HL-60 (cell line): ENCODE measurements around the gene NME3.

Source experiments
- DNase-seq, 2 experiments: peaks; one replicate each; pipeline ENCODE4 v3.0.0-alpha.2; 2010 to 2020; ENCODE audit warnings: low read depth in 1 of 2, low spot score in 1 of 2
- H3K27ac ChIP-seq: fragments of 250-450 bp; sonication (Bioruptor Pico); replicated peaks from 2 replicates; pipeline ENCODE4 v1.5.1; 2020; ENCODE audit warnings: mild to moderate bottlenecking, moderate library complexity
- H3K27me3 ChIP-seq: fragments of 250-450 bp; sonication (Bioruptor Pico); 2 replicates; pipeline ENCODE4 v1.5.1; 2021; ENCODE audit warnings: mild to moderate bottlenecking, moderate library complexity; ENCODE audit not compliant: insufficient read depth, poor library complexity, severe bottlenecking
- H3K4me3 ChIP-seq: replicated peaks from 2 replicates; pipeline ENCODE4 v1.5.1; 2011; ENCODE audit warnings: mild to moderate bottlenecking, control low read depth, low read length; ENCODE audit not compliant: insufficient read depth
- CTCF ChIP-seq: IDR thresholded peaks from one replicate; pipeline ENCODE4 v1.5.1; 2011; ENCODE audit warnings: low read length, control low read depth, inconsistent platforms; ENCODE audit not compliant: insufficient read depth
- GABPA ChIP-seq: IDR thresholded peaks from 2 replicates; pipeline ENCODE4 v1.6.1; 2012; ENCODE audit warnings: low read depth
- POLR2AphosphoS5 ChIP-seq: IDR thresholded peaks from 2 replicates; pipeline ENCODE4 v1.6.1; 2012; ENCODE audit warnings: low read depth
- REST ChIP-seq: IDR thresholded peaks from 2 replicates; pipeline ENCODE4 v1.6.1; 2012; ENCODE audit warnings: low read depth; ENCODE audit not compliant: insufficient replicate concordance
- SPI1 ChIP-seq: IDR thresholded peaks from 2 replicates; pipeline ENCODE4 v1.6.1; 2012; ENCODE audit warnings: low read depth, mild to moderate bottlenecking, borderline replicate concordance

NME3 gene

GRCh38 chr16:1727651-1728624 lies 43.4 kb downstream of the NME3 start:
- no peak overlapping the region for H3K4me3 ChIP-seq
- DNase-seq = no peak
- TF ChIP-seq SPI1 (no peak), CTCF (no peak), GABPA (no peak)
- H3K27me3 ChIP-seq = no peaks in the 10 kb centered on the region
- no peak overlapping the region for H3K27ac ChIP-seq

- TF ChIP-seq CTCF (no peak), GABPA (no peak), POLR2AphosphoS5 (no peak), SPI1 (no peak), REST (no peak)
- H3K27ac ChIP-seq = no peak overlapping the region
- no peak for DNase-seq
- no peaks in the 10 kb centered on the region for H3K27me3 ChIP-seq
- H3K4me3 ChIP-seq = no peak overlapping the region
Measured at GRCh38 chr16:1726661-1727502, 44.5 kb downstream of the NME3 start.

- Histone ChIP-seq H3K27ac (no peak overlapping the region), H3K27me3 (no peaks in the 10 kb centered on the region), H3K4me3 (no peak overlapping the region)
- TF ChIP-seq CTCF (no peak), SPI1 (no peak), POLR2AphosphoS5 (no peak), REST (no peak), GABPA (no peak)
- DNase-seq = no peak
Measured at GRCh38 chr16:1724491-1724890, 46.9 kb downstream of the NME3 start.
